Kidney (tissue), 14 donors: ENCODE data around the gene ISG15. TPM values are rescaled to one million over a fixed set of nuclear protein-coding genes. Genes with fewer than 3 reads are reported as not detected.

Experiments
- DNase-seq, 5 donors: peaks; one replicate each; pipeline ENCODE4 v3.0.0-alpha.2; 2013 to 2020
- FAIRE-seq: peaks from 2 replicates; lab custom pipeline; 2012; peaks lifted over from hg19 to GRCh38; lab: Jason Lieb, UNC
- H3K27ac ChIP-seq, 2 donors: one replicate each; pipeline ENCODE4 v1.7.0; 2013; ENCODE audit warnings: low read depth in 2 of 2, low read length in 2 of 2, inconsistent platforms in 1 of 2
- H3K27me3 ChIP-seq: one replicate; pipeline ENCODE4 v1.7.1; 2013; ENCODE audit warnings: low read length, inconsistent platforms; ENCODE audit not compliant: control insufficient read depth, insufficient read depth
- H3K36me3 ChIP-seq, 3 donors: one replicate each; pipeline versions ENCODE4 v1.7.0 to v1.7.1; 2013; ENCODE audit warnings: low read length in 3 of 3, control low read depth in 1 of 3, inconsistent platforms in 1 of 3; ENCODE audit not compliant: insufficient read depth in 3 of 3, control insufficient read depth in 2 of 3
- H3K4me1 ChIP-seq, 3 donors: one replicate each; pipeline versions ENCODE4 v1.7.0 to v1.7.1; 2013; ENCODE audit warnings: low read length in 3 of 3, inconsistent platforms in 1 of 3, low read depth in 1 of 3; ENCODE audit not compliant: control insufficient read depth in 2 of 3, insufficient read depth in 2 of 3
- H3K4me3 ChIP-seq, 3 donors: one replicate each; pipeline versions ENCODE4 v1.7.0 to v1.8.1; 2013; ENCODE audit warnings: low read length in 3 of 3, control low read depth in 1 of 3, inconsistent platforms in 1 of 3
- H3K9ac ChIP-seq, 3 donors: one replicate each; pipeline versions ENCODE4 v1.7.0 to v1.7.1; 2013; ENCODE audit warnings: low read length in 3 of 3, control low read depth in 1 of 3, inconsistent platforms in 1 of 3
- H3K9me3 ChIP-seq, 3 donors: one replicate each; pipeline versions ENCODE4 v1.7.0 to v1.7.1; 2013; ENCODE audit warnings: low read length in 3 of 3, control low read depth in 1 of 3, inconsistent platforms in 1 of 3; ENCODE audit not compliant: control insufficient read depth in 2 of 3, insufficient read depth in 1 of 3
- intact Hi-C: fragments of 100-400 bp; cut with DNase I; formaldehyde crosslinking; loops from one replicate; pipeline ENCODE4 v1.11.1; 2022
- polyA plus RNA-seq: library from polyadenylated mRNA; stranded (reverse); fragments of 350-450 nt; fragmentation: Illumina TruSeq; extraction: RNeasy Lipid Tissue Mini Kit (QIAGEN cat#74804); gene quantifications from one replicate; pipeline ENCODE4 v1.2.3, GENCODE V29; 2014; ENCODE audit warnings: low read depth, low replicate concordance; ENCODE audit not compliant: insufficient read depth
- total RNA-seq: library from RNA; stranded (reverse); fragmentation: NEBNext Ultra II Directional; extraction: Animal tissue kit (Norgen Biotek cat#: 25700); gene quantifications from one replicate; pipeline ENCODE4 v1.2.1, GENCODE V29; 2021
- TF ChIP-seq, protein P1 (sequence below): IDR thresholded peaks from 3 replicates; pipeline ENCODE4 v1.5.1; 2012; ENCODE audit warnings: mild to moderate bottlenecking, moderate library complexity, borderline replicate concordance; ENCODE audit not compliant: insufficient read depth; ENCODE audit errors: extremely low read depth
- donor health status: control.
- donor health status: control.
- donor health status: control.
- donor health status: control.
- donor health status: control.
- donor health status: DM: yes; HTN: yes; CAD: no.
- donor health status: Normal renal cell carcinoma (clear cell type).

ISG15 gene
- total and polyA plus RNA-seq, 2 donors from 2014 or later = 23.9 to 65.9 TPM

DNA sequence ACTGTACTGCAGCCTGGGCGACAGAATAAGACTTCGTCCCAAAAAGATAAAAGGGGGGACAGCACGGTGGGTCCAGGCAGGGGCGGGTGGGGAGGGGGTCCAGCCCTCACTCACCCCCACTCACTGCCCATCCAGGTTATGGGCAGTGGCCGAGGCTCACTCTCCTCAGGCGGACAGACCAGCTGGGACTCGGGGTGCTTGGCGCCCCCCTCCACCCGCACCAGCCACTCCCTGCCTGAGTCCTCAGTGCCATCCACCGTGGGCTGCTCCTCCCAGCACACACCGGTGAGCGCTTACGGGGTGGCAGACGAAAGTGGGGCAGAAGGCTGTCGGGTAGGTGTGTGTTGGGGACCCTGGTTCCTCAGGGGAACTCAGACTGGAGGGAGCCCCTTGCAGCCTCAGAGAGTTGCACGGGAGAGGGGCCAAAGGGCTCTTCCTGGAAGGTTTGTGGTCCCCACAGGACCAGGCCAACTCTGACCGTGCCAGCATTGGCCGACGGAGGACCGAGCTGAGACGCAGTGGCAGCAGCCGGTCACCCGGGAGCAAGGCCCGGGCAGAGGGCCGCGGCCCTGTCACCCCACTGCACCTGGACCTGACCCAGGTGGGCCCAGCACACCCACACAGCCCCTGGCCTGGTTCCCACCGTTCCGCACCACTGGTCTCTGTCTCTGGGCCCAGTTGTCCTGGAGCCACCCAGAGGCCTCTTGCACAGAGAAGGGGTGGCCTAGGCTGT lies 40.4 kb upstream of the ISG15 start:
- Histone ChIP-seq H3K27ac (no peak overlapping the region), H3K9me3 (no peaks in the 10 kb centered on the region), H3K27me3 (peaks cover 9% of the 10 kb centered on the region), H3K4me3 (no peak overlapping the region), H3K4me1 (peaks cover 0 to 8% (median 0%) of the 10 kb centered on the region in 3 donors), H3K36me3 (no peaks in the 10 kb centered on the region), H3K9ac (no peak overlapping the region)
- FAIRE-seq (no peak), DNase-seq (no peak)
- intact Hi-C loops = no loop called here
- TF ChIP-seq, protein P1, sequence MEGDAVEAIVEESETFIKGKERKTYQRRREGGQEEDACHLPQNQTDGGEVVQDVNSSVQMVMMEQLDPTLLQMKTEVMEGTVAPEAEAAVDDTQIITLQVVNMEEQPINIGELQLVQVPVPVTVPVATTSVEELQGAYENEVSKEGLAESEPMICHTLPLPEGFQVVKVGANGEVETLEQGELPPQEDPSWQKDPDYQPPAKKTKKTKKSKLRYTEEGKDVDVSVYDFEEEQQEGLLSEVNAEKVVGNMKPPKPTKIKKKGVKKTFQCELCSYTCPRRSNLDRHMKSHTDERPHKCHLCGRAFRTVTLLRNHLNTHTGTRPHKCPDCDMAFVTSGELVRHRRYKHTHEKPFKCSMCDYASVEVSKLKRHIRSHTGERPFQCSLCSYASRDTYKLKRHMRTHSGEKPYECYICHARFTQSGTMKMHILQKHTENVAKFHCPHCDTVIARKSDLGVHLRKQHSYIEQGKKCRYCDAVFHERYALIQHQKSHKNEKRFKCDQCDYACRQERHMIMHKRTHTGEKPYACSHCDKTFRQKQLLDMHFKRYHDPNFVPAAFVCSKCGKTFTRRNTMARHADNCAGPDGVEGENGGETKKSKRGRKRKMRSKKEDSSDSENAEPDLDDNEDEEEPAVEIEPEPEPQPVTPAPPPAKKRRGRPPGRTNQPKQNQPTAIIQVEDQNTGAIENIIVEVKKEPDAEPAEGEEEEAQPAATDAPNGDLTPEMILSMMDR = no peak

DNA sequence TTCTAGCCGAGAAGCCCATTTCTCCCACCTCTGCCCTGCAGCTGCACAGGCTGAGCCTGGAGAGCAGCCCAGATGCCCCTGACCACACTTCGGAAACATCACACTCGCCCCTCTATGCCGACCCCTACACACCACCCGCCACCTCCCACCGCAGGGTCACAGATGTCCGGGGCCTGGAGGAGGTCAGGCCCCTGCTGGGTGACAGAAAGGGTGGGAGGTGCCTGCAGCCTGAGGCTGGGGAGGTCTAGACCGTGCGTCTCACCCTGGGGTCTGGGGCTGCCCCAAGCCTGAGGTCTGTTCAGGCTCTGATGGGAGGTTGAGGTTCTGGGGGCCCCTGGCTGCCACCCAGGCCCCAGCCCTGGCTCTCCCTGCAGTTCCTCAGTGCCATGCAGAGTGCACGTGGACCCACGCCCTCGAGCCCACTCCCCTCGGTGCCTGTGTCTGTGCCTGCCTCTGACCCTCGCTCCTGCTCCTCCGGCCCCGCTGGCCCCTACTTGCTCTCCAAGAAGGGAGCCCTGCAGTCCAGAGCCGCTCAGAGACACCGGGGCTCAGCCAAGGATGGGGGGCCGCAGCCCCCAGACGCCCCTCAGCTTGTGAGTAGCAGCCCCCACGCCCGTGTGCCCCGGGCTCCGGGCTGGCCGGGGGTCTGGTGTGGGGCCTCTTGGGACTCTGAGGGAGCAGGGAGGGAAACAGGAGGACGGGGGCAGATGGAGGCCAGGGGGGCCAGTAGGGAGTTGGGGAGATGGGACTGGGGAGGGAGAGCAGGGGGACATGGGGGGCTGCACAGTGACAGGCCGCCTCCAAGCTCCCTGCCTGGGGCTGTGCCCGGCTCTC lies 39.6 kb upstream of the ISG15 start:
- TF ChIP-seq, protein P1 = no peak
- DNase-seq (no peak), FAIRE-seq (no peak)
- H3K9ac ChIP-seq = no peak overlapping the region
- no peak overlapping the region for H3K27ac ChIP-seq
- H3K4me3 ChIP-seq = no peak overlapping the region
- H3K9me3 ChIP-seq = no peaks in the 10 kb centered on the region
- peaks cover 9% of the 10 kb centered on the region for H3K27me3 ChIP-seq
- no peaks in the 10 kb centered on the region for H3K36me3 ChIP-seq
- intact Hi-C loops = no loop called here
- peaks cover 0 to 8% (median 0%) of the 10 kb centered on the region in 3 donors for H3K4me1 ChIP-seq

DNA sequence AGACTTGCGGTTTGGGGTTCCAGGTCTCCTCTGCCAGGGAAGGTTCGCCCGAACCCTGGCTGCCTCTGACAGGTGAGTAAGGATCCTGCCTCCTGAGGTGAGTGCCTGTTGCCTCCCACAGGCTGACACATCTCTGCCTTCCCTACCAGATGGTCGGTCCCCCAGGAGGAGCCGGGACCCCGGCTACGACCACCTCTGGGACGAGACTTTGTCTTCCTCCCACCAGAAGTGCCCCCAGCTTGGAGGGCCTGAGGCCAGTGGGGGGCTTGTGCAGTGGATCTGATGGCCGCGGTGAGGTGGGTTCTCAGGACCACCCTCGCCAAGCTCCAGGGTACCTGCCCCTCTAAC lies 39.0 kb upstream of the ISG15 start:
- Histone ChIP-seq H3K9me3 (no peaks in the 10 kb centered on the region), H3K9ac (no peak overlapping the region), H3K4me1 (peaks cover 0 to 8% (median 0%) of the 10 kb centered on the region in 3 donors), H3K27ac (no peak overlapping the region), H3K27me3 (peaks cover 7% of the 10 kb centered on the region), H3K36me3 (no peaks in the 10 kb centered on the region), H3K4me3 (no peak overlapping the region)
- intact Hi-C loops = no loop called here
- FAIRE-seq (no peak), DNase-seq (no peak)
- TF ChIP-seq, protein P1 = no peak
